GM12878 (cell line): Measurements from ENCODE around the gene BTF3L4. TPM values are rescaled to one million over a fixed set of nuclear protein-coding genes. Genes with fewer than 3 reads are reported as not detected.

Experiments
- ATAC-seq: fragments of 200-7000 bp; cut with Tn5 transposase; 3 replicates; pipeline ENCODE4 v1.9.1; 2020; ENCODE audit warnings: mild to moderate bottlenecking, moderate library complexity
- BruUV-seq: library from RNA; stranded (reverse); fragments of 400-500 nt; replicated peaks from 2 replicates; lab custom pipeline; 2021; lab: Mats Ljungman, UMichigan
- CTCF ChIA-PET: fragments of 300-600 bp; sonication (Branson Sonifier 250); formaldehyde crosslinking; extraction: SDS; loops from one replicate; lab custom pipeline; 2021; ENCODE audit warnings: inconsistent platforms; lab: Yijun Ruan, JAX
- POLR2A ChIA-PET: fragments of 350-600 bp; formaldehyde crosslinking; extraction: SDS; loops from one replicate; lab custom pipeline; 2021; ENCODE audit warnings: inconsistent platforms; lab: Charles Lee
- RAD21 ChIA-PET: fragments of 300-600 bp; sonication (Branson Sonifier 250); formaldehyde crosslinking; loops from one replicate; lab custom pipeline; 2023; ENCODE audit warnings: antibody characterized with exemption; ENCODE audit not compliant: unreplicated experiment; lab: Charles Lee
- SMC1A ChIA-PET: fragments of 300-600 bp; sonication (Branson Sonifier 250); formaldehyde crosslinking; loops from one replicate; lab custom pipeline; 2023; ENCODE audit not compliant: unreplicated experiment, uncharacterized antibody; lab: Charles Lee
- DNase-seq: peaks from one replicate; pipeline ENCODE4 v3.0.0-alpha.2; 2011; ENCODE audit warnings: low read depth, low spot score
- FAIRE-seq: peaks from 3 replicates; lab custom pipeline; 2011; peaks lifted over from hg19 to GRCh38; lab: Jason Lieb, UNC
- H2AFZ ChIP-seq: 2 replicates; pipeline ENCODE4 v1.6.0; 2011; ENCODE audit warnings: low read depth, low read length, control low read depth; ENCODE audit not compliant: control insufficient read depth
- H3K27ac ChIP-seq: 2 replicates; pipeline ENCODE4 v1.5.1; 2011; ENCODE audit warnings: control low read depth; ENCODE audit not compliant: control insufficient read depth, insufficient read depth
- H3K27me3 ChIP-seq, 2 experiments: replicated peaks in 1 of 2; 2 replicates each; pipeline versions ENCODE4 v1.6.0 to v1.6.1; 2011; ENCODE audit warnings: low read length in 1 of 2; ENCODE audit not compliant: control insufficient read depth in 2 of 2, insufficient read depth in 2 of 2
- H3K36me3 ChIP-seq, 2 experiments: 2 replicates each; pipeline ENCODE4 v1.5.1; 2011; ENCODE audit warnings: low read length in 1 of 2; ENCODE audit not compliant: control insufficient read depth in 2 of 2, insufficient read depth in 2 of 2
- H3K4me1 ChIP-seq: 2 replicates; pipeline ENCODE4 v1.6.1; 2011; ENCODE audit warnings: mild to moderate bottlenecking, low read length, moderate library complexity, mixed read lengths; ENCODE audit not compliant: control insufficient read depth, insufficient read depth
- H3K4me2 ChIP-seq: 2 replicates; pipeline ENCODE4 v1.6.0; 2011; ENCODE audit warnings: control low read depth; ENCODE audit not compliant: control insufficient read depth, insufficient read depth
- H3K4me3 ChIP-seq: fragments of 200-600 bp; sonication (generic); 2 replicates; pipeline ENCODE4 v1.5.1; 2016
- H3K79me2 ChIP-seq: 2 replicates; pipeline ENCODE4 v1.6.0; 2011; ENCODE audit warnings: low read length; ENCODE audit not compliant: control insufficient read depth, insufficient read depth
- H3K9ac ChIP-seq: 2 replicates; pipeline ENCODE4 v1.8.0; 2011; ENCODE audit warnings: low read length, control low read depth, mixed read lengths; ENCODE audit not compliant: control insufficient read depth, insufficient read depth
- H3K9me3 ChIP-seq: replicated peaks from 3 replicates; pipeline ENCODE4 v1.5.1; 2011; ENCODE audit warnings: mild to moderate bottlenecking, low read length; ENCODE audit not compliant: control insufficient read depth, insufficient read depth
- H4K20me1 ChIP-seq: 2 replicates; pipeline ENCODE4 v1.6.0; 2011; ENCODE audit not compliant: control insufficient read depth, insufficient read depth
- FOS ChIP-seq: IDR thresholded peaks from 3 replicates; pipeline ENCODE4 v1.6.1; 2011; ENCODE audit warnings: borderline replicate concordance; ENCODE audit not compliant: insufficient read length; ENCODE audit errors: extremely low read depth
- FOXK2 ChIP-seq: fragments of 450-650 bp; IDR thresholded peaks from 2 replicates; pipeline ENCODE4 v1.6.1; 2017; ENCODE audit warnings: mild to moderate bottlenecking, moderate library complexity
- JUNB ChIP-seq: IDR thresholded peaks from 2 replicates; pipeline ENCODE4 v1.6.1; 2016; ENCODE audit warnings: antibody characterized with exemption, mild to moderate bottlenecking
- KAT2A ChIP-seq: conservative IDR thresholded peaks from 2 replicates; pipeline ENCODE4 v1.6.1; 2011; ENCODE audit warnings: low read depth, low read length; ENCODE audit not compliant: control insufficient read depth
- KDM1A ChIP-seq: fragments of 200-600 bp; sonication (generic); IDR thresholded peaks from 2 replicates; pipeline ENCODE4 v1.6.1; 2016; ENCODE audit warnings: borderline replicate concordance
- MLLT1 ChIP-seq: fragments of 450-650 bp; IDR thresholded peaks from 2 replicates; pipeline ENCODE4 v1.6.1; 2016; ENCODE audit warnings: mild to moderate bottlenecking
- MTA2 ChIP-seq: fragments of 450-650 bp; IDR thresholded peaks from 2 replicates; pipeline ENCODE4 v1.6.1; 2016; ENCODE audit warnings: low read depth, mild to moderate bottlenecking, moderate library complexity
- MTA3 ChIP-seq: IDR thresholded peaks from 2 replicates; pipeline ENCODE4 v1.6.1; 2012; ENCODE audit warnings: low read length, inconsistent platforms, borderline replicate concordance
- NR2C2 ChIP-seq: IDR thresholded peaks from 2 replicates; pipeline ENCODE4 v1.6.1; 2011; ENCODE audit warnings: borderline replicate concordance, low read depth; ENCODE audit not compliant: control insufficient read depth, insufficient read length
- POLR2AphosphoS2 ChIP-seq: IDR thresholded peaks from 2 replicates; pipeline ENCODE4 v1.6.1; 2011; ENCODE audit warnings: low read depth, mild to moderate bottlenecking, low read length, improper control_type of control experiment, moderate library complexity
- RB1 ChIP-seq: fragments of 450-650 bp; formaldehyde crosslinking; IDR thresholded peaks from 2 replicates; pipeline ENCODE4 v1.6.1; 2017; ENCODE audit warnings: mild to moderate bottlenecking, borderline replicate concordance
- TARDBP ChIP-seq: IDR thresholded peaks from 2 replicates; pipeline ENCODE4 v1.6.1; 2016; ENCODE audit warnings: borderline replicate concordance
- USF2 ChIP-seq: IDR thresholded peaks from 2 replicates; pipeline ENCODE4 v1.6.1; 2011; ENCODE audit warnings: low read depth, low read length, improper control_type of control experiment, borderline replicate concordance
- ZZZ3 ChIP-seq: IDR thresholded peaks from 2 replicates; pipeline ENCODE4 v1.6.1; 2011; ENCODE audit warnings: low read depth; ENCODE audit not compliant: control insufficient read depth, insufficient read length
- WGBS: methylation state at CpG from one replicate; pipeline ENCODE4 v1.1.6; 2016; ENCODE audit warnings: low lambda C conversion rate; ENCODE audit not compliant: insufficient replicate concordance, insufficient coverage; ENCODE audit errors: missing lambda C conversion rate; 5-methylcytosine and 5-hydroxymethylcytosine counted together
- in situ Hi-C: fragments of 300-500 bp; cut with MboI; formaldehyde crosslinking; loops from 9 replicates; pipeline ENCODE4 v1.14.3; 2018; ENCODE audit warnings: mixed read lengths
- intact Hi-C: fragments of 100-400 bp; cut with micrococcal nuclease; formaldehyde crosslinking; loops from one replicate; pipeline ENCODE4 v1.14.2; 2022; ENCODE audit not compliant: unreplicated experiment
- polyA plus RNA-seq, 11 experiments: library from polyadenylated mRNA; depleted of rRNA in 4 of 11; unstranded in 6 of 11; stranded (reverse) in 5 of 11; fragments of >200 nt; fragmentation: Nextera tagmentation in 4 of 11; fragmentation: Illumina TruSeq in 1 of 11; extraction: Ambion mirVana in 4 of 11; extraction: Trizol in 1 of 11; gene quantifications; 1 replicate in 1 of 11; 2 replicates in 10 of 11; pipeline versions ENCODE4 v1.2.1 to v1.2.3, GENCODE V29; 2011 to 2016; ENCODE audit warnings: inconsistent platforms in 2 of 11, missing spikeins in 2 of 11, low read depth in 1 of 11
- total RNA-seq, 4 experiments: library from RNA; depleted of rRNA in 3 of 4; stranded (reverse); fragments of >200 nt in 3 of 4; fragmentation: Illumina TruSeq in 1 of 4; extraction: Trizol in 1 of 4; gene quantifications; 2 replicates each; pipeline versions ENCODE4 v1.2.1 to v1.2.3, GENCODE V29; 2013 to 2021
- TF ChIP-seq, protein P1 (sequence below): fragments of 450-650 bp; IDR thresholded peaks from 2 replicates; pipeline ENCODE4 v1.6.1; 2017; ENCODE audit warnings: antibody characterized with exemption, mild to moderate bottlenecking, moderate library complexity

The BTF3L4 gene
- total and polyA plus RNA-seq, 10 of the 15 experiments (the other 5 are each of a cell fraction or from before 2014, with no cell fraction given): 25.0 to 76.9 (median 66.8) TPM

GRCh38 chr1:52054496-52055065, 1.5 kb upstream of the BTF3L4 start:
- intact Hi-C loops: no loop called here
- no peaks in the 10 kb centered on the region for H4K20me1 ChIP-seq
- peaks cover 4% of the 10 kb centered on the region; the same call in 1 of the 2 replicates for H3K4me1 ChIP-seq
- no TSS peak for BruUV-seq
- 9% methylated on average over 13 of the region's 13 CpGs for WGBS
- peaks cover 59% of the 10 kb centered on the region for H3K79me2 ChIP-seq
- POLR2A ChIA-PET: interaction anchor here (0.6 to 4.0 kb wide), 7 partner anchors 10 to 542 kb away, joined by 4 to 37 read pairs (median 5); partner anchors contain the start of gene KTI12
- RAD21 ChIA-PET: interaction anchor here (0.6 kb wide), 2 partner anchors 21 to 42 kb away, joined by 3 to 4 read pairs; partner anchors contain the start of gene KTI12
- CTCF ChIA-PET: interaction anchor here (0.6 to 3.0 kb wide), 4 partner anchors 9 to 242 kb away, joined by 3 to 13 read pairs (median 6); partner anchors contain the start of gene KTI12
- H2AFZ ChIP-seq: peak overlapping the region; percentile 95
- H3K4me3 ChIP-seq: peak overlapping the region; percentile 85
- no peaks in the 10 kb centered on the region for H3K27me3 ChIP-seq
- peak overlapping the region; percentile 89 for H3K9ac ChIP-seq
- FAIRE-seq: no peak
- ATAC-seq: no peak
- peak overlapping the region; percentile 92 for H3K27ac ChIP-seq
- TF ChIP-seq MTA2 (no peak), TARDBP (no peak), FOS (no peak), POLR2AphosphoS2 (no peak), MLLT1 (no peak; the same call in 1 of the 2 replicates), KAT2A (no peak), RB1 (no peak), KDM1A (no peak), FOXK2 (no peak), ZZZ3 (no peak), JUNB (no peak), NR2C2 (no peak), USF2 (no peak), MTA3 (no peak)
- TF ChIP-seq, protein P1, sequence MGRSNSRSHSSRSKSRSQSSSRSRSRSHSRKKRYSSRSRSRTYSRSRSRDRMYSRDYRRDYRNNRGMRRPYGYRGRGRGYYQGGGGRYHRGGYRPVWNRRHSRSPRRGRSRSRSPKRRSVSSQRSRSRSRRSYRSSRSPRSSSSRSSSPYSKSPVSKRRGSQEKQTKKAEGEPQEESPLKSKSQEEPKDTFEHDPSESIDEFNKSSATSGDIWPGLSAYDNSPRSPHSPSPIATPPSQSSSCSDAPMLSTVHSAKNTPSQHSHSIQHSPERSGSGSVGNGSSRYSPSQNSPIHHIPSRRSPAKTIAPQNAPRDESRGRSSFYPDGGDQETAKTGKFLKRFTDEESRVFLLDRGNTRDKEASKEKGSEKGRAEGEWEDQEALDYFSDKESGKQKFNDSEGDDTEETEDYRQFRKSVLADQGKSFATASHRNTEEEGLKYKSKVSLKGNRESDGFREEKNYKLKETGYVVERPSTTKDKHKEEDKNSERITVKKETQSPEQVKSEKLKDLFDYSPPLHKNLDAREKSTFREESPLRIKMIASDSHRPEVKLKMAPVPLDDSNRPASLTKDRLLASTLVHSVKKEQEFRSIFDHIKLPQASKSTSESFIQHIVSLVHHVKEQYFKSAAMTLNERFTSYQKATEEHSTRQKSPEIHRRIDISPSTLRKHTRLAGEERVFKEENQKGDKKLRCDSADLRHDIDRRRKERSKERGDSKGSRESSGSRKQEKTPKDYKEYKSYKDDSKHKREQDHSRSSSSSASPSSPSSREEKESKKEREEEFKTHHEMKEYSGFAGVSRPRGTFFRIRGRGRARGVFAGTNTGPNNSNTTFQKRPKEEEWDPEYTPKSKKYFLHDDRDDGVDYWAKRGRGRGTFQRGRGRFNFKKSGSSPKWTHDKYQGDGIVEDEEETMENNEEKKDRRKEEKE: no peak
- in situ Hi-C loops: no loop called here
- H3K9me3 ChIP-seq: no peaks in the 10 kb centered on the region
- SMC1A ChIA-PET: interaction anchor here (0.7 kb wide), 1 partner anchor 25 kb away, joined by 3 read pairs; no protein-coding TSS in a partner anchor
- no peak for DNase-seq
- H3K4me2 ChIP-seq: peak overlapping the region; percentile 77
- no peaks in the 10 kb centered on the region; a peak in 1 of 4 replicates for H3K36me3 ChIP-seq
